ENCODE measurements around the gene TTLL1.

Gene TTLL1

DNA sequence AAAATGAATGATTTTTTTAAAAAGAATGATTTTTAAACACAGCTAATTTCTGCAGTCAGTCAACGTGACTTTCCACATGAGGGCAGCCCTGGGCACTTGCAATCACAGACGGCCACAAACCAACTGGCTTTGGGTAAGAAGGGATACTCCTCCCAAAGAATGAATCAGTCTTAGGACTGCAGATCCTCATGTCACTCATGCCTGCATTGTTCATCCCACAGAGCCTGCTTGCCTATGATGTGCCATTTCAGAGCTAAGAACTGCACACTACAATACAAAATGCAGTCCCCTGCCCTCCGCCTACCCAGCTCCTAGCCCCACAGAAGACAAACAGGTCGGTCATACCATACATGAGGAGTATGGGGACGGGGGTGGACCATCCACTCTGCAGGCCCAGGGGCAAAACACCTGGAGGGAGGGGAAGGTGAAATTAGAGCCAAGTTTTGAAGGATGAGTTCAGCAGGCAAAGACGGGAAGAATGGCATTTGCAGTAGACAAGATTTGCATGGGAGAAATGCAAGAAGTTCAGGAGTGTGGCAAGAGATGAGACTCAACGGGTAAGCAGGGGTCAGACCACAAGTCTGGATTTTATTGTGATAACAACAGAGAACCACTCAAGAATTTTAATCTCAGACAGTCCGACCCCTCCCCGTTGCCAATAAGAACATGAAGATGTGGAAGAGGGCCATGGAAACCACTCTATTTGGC lies 98.9 kb downstream of the TTLL1 start:
- DNase-seq: peak; percentile 78

All from kidney glomerular epithelial cell (primary cell).